ENCODE results near the gene ITPR2.
"Not testable (repeated sequence)": the region's sequence is repeated elsewhere in the genome, so short reads cannot be mapped to it uniquely, and the experiment has no call there.

ITPR2 gene

DNA sequence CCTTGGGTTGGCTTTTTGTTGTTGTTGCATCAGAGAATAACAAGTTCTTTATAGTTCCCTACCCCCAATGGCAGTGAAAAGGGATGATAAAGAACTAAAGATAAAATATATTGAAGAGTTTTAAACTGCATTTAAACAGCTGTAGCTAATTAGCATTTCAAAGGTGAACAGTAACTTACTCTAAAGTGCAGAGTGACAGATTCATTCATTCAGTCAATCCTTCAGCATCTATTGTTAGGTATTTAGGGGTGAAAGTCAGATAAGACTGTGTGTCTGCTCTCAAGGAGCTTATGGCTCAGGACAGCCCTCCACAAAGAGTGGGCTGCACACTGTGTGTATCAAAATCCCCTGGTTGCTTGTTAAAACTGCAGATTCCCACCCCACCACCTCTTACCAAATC is 491.5 kb downstream of the ITPR2 start:
- DNase-seq (ENCODE audit: low read depth in 2 of 2) = no peak

DNA sequence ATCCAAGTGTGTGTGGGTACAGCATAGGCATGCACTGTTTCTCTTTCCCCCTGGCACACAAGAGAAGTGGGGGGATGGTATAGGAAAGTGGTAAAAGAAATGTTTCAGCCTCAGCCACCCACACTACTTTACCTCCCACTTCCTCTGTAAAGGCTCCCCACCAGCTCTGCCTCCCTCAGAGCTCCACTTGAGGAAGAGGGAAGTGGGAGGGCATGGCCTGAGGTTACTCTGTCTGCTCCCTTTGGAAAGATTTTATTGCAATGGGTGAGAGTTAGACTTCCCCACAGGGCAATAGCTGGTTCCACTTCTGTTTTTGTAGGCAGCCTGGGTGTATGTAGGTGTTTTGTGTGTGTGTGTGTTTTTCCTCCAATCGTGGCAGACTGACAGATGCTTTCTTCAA is 492.3 kb downstream of the ITPR2 start:
- DNase-seq (ENCODE audit: low read depth in 2 of 2) = no peak

DNA sequence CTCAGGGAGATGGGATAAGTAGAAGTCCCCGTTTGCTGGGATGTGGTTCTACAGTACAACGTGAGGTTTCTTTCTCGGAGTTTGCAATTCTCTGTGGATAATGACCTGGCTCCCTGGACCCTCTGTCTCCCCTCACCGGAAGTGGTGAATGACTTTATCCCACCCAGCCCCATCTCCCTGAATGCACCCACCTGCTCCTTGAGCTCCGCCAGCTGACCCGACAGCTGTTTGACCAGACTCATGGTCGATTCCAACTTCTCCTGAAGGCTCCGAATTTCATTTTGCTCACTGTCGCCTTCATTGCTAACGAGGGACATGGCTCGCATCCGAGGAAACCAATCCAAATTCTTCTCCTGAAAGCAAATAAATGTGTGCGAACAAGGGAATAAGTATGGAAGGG is 493.0 kb downstream of the ITPR2 start:
- DNase-seq (ENCODE audit: low read depth in 2 of 2) = no peak

DNA sequence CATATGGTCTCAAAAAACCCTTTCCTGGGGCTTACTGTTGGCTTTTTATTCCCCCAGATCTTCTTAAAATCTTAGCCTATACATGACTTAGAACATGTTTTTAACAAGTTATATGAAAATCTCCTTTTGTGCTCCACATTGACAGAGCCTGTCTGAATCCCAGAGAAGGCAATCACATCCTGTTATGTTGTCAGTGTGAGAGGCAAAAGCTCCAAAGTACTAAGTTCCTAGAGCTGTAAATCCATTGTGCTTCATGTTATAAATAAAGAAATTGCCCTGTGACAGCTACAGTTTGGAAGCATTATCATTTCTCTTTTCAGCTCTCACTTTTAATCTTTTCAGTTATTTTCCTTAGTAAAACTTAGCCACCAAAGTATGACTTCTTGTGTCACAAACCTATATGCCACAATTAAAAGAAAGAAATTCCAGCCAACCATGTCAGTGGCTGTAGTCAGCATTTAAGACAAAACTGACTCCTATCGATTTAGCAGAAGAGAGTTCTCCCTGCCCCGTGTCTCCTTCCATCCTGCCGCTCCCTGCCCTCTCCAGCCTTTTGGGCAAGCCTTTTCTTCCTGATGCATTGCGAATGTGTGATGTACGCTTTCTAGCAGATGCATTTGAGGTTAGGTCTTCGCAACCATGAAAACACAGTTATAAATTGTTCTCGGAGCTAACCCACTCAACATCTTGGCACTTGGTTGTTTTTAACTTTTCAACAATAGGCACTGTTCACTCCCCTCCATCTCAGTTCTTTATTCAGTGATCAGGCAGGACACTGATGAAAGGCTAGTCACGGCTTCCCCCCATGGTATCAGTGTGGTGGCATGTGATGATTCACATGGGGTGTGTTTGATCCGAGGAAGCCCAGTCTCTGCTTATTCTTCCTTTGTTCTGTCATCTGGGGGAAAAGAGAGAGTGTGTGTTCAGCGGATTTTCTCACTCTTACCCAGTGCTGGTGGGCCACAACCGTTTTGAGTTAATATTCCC is 494.1 kb downstream of the ITPR2 start:
- no peak for DNase-seq (ENCODE audit: low read depth in 2 of 2)

DNA sequence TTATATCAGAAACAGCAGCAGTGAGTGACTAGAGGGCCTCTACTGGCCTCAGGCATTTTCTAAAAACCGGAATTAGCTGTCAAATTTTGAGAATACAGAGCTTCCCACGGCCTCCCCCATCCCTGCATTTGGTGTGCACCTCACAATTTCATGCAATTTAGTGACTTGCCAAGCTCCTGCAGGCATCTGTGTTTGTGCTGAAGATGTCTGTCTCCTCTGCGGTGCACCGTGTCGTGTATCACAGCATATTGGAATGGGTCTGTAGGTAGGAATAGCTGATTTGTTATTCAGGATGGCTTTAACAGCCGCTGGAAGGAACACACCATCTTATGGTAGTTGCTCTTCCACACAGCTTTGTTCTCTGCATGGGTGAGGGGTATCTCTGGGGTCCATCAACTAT is 497.3 kb downstream of the ITPR2 start:
- DNase-seq (ENCODE audit: low read depth in 2 of 2) = no peak

DNA sequence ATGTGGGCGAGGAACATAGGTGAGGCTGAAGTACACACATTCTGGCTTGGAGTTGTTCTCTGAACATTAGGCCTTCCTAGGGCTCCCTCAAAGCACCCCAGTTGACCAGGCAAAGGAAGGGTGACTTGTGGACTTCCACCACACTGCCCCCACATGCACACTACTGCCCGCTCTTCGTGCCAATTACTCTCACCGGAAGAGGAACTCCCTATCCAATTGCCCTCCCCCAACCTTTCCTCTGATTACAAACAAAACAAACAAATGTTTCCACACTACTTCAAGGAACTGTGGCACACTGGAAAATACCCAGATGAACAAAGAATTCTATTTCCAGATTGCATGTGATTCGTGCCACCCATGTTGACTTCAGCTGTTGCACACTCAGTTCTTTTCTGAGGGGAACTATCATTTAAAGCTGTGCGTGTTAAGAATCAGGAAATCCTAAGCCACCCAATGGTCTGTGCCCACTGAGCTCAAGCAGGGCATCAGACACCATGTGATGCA is 498.3 kb downstream of the ITPR2 start:
- no peak for DNase-seq (ENCODE audit: low read depth in 2 of 2)

DNA sequence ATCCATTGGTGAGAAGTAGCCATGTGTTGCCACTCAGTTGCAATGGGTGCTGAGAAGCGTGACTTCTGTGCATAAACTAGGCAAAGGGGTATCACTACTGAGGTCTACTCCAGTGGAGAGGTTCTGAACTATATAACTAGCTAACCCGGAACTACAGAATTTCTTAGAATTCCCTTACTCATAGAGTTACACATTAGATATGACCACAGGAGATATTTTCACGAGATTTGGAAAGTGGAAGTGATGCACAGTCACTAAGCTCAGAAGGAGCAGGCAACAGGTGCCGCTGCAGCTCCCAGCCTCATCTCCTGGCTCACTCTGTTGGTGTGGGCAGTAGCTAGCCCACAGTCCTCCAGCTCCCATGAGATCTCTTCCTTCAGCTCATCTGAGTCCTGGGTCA is 501.0 kb downstream of the ITPR2 start:
- DNase-seq (ENCODE audit: low read depth in 2 of 2) = no peak

DNA sequence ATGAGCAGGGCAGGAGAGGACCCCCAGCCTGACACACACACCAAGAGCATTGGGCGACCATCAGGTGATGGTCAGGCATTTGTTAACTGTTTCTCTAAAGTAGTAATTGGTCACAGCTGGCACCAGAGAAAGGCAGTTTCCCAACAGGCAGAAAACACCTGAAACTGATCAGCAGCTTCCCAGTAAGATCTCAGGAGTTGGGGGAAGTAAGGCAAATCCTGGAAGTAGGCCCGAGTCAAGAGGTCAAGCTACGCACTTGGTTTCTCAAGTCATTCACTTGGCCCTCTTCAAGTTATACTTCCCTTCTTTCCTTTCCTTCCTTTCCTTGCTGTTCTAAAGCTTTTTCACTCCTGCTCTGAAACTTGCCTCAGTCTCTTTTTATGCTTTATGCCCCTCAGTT is 501.9 kb downstream of the ITPR2 start:
- DNase-seq (ENCODE audit: low read depth in 2 of 2) = no peak

DNA sequence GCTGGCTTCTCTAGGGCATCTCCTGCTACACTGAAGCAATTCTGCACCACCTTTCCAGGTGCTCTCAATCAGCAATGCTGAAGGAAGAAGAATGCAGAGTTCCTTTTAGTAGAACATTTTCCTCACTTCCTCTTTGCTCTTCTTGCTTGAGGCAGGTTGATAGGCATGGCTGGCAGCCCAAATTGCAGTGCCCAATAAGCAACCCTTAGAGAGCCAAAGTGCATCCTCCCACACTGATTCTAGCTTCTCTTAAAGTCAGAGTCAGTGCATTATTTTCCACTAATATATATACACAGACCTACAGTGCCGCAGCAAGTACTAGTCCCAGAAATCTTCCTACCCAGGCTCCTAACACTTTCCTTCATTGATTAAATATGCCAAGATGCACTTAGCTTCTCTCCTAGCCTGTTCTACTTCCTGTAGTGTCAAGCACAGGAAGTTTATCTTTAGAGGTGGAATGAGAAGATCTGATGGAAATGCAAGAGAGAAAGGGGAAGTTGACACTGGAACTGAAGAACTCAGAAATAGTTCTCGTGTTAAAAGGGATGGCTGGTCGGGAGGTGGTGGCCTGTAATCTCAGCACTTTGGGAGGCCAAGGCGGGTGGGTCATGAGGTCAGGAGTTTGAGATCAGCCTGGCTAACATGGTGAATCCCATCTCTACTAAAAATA is 504.9 kb downstream of the ITPR2 start:
- DNase-seq (ENCODE audit: low read depth in 2 of 2) = no peak

DNA sequence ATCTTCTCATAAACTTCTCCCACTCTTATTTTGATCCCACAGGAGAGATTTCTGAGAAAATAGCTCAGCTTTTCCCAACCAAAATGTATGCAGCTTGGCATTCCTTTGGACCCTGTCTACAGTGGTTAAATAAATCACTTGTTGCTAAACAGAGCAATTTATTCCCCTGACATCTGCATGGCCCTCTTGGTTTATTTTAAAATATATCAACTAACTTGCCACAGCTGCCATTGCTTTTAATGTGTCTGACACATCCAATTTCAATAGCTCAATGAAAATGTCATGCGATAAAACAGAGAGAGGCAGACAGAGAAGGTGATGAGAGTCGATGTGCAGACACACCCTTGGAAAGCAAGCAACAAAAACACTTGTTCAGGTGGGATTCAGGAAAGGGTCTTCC is 509.3 kb downstream of the ITPR2 start:
- DNase-seq (ENCODE audit: low read depth in 2 of 2) = no peak

DNA sequence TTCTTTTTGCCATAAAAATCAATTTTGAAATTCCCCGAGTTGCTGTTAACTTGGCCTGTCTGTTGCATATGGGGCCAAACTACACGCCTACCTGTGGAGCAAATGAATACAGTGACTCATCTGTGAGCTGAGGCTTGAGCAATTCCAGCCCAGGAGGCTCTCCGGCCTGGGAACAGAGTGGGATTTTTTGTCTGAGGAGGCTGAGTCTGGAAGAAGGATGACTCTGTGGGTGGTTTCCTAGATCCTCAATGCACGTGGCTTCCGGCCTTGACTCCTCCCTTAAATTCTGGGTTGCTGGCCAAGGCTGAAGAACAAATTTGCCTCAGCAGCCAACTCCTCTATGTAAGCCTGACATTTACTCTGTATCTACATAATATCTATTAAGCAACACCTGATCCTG is 513.5 kb downstream of the ITPR2 start:
- no peak for DNase-seq (ENCODE audit: low read depth in 2 of 2)

DNA sequence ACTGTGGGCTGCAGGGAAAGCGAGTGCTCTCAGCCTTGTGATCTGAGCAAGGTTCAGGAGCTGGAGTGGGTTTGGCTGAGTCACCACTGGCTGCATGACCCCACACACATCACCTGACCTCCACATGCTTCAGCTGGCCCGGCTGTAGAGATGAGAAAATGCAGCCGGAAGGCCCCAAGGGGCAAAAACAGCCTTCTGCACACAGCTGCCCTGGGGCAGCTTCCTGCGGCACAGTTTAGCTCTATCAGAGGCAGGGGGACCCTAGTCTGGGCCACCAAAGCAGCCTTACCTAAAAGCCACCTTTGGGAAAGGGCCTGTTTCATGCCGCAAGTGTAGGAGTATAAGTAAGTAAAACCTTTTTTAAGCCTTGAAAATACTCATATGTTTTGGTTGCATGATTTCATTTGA is 514.3 kb downstream of the ITPR2 start:
- DNase-seq (ENCODE audit: low read depth in 2 of 2) = no peak

DNA sequence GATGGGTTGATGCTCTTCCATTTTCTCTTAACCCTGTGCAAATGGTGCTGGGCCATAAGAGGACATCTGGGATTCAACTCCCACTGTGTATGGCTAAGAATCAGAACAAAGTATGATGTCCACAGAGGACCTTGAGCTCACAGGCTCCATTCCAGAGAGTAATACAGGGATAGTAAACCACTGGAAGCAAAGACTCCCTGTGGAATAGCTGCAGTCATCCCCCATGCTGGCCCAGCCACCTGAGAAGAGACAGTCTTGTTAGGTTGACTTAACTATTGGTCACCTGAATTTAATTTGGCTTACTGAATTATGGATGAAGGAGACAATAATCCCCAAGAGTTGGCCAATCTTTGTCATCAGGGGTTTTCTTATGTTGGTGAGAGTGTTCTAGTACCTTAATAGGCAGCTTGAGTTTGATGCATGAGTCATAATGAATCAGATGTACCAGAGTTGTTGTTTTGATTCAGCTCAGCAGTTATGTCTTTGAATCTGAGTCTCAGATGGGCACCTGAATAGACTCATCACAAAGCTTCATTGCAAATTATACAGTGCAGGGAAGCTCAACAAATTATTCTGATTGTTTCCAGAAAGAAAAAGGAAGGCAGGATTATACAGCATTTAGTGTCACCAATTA is 514.9 kb downstream of the ITPR2 start:
- DNase-seq (ENCODE audit: low read depth in 2 of 2) = no peak

DNA sequence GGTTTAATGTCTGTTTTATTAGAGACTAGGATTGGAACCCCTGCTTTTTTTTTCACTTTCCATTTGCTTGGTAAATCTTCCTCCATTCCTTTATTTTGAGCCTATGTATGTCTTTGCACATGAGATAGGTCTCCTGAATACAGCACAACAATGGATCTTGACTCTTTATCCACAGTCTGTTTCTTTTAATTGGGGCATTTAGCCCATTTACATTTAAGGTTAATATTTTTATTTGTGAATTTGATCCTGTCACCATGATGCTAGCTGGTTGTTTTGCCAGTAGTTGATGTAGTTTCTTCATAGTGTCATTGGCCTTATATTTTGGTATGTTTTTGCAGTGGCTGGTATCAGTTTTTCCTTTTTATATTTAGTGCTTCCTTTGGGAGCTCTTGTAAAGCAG is 518.9 kb downstream of the ITPR2 start:
- not testable (repeated sequence) for DNase-seq (ENCODE audit: low read depth in 2 of 2)

DNA sequence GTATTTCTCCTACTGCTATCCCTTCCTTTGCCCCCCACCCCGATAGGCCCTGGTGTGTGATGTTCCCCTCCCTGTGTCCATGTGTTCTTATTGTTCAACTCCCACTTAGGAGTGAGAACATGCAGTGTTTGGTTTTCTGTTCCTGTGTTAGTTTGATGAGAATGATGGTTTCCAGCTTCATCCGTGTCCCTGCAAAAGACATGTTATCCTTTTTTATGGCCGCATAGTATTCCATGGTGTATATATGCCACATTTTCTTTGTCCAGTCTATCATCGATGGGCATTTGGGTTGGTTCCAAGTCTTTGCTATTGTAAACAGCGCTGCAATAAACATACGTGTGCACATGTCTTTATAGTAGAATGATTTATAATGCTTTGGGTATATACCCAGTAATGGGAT is 522.5 kb downstream of the ITPR2 start:
- DNase-seq (ENCODE audit: low read depth in 2 of 2) = not testable (repeated sequence)

DNA sequence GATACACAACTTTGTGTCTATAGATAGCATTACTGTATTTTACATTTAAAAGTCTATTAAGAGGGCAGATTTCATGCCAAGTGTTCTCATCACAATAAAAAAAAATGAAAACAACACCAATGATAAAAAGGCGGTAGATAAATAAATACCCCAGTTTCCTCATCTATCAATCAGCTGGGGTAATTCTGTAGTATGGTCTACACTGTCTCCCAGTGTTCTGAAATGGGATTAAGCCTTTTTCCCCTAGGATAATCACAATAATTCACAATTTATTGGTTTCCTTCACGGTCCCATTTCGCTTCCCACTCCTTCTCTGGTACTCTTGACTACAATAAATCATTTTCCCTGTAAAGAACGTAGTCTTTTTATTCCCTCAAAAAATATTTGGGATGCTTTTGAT is 523.4 kb downstream of the ITPR2 start:
- no peak for DNase-seq (ENCODE audit: low read depth in 2 of 2)

DNA sequence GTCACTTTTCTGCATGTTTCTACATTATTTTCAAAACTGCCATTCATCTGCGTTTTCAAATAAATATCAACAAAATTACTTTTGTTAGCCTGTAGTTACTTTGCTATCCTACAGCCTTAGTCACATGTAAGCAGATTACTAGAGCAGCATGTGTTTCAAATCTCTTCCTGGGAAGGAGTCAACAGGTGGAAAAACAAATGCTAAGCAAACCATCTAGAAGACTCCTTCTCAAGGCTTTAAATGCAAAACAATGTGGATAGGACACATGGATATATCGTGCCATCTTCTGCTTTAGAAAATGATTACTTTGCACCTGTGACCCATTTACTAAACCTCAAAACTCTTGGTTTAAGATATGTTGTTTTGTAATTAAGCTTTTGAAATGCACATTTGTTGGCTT is 528.7 kb downstream of the ITPR2 start:
- no peak for DNase-seq (ENCODE audit: low read depth in 2 of 2)

DNA sequence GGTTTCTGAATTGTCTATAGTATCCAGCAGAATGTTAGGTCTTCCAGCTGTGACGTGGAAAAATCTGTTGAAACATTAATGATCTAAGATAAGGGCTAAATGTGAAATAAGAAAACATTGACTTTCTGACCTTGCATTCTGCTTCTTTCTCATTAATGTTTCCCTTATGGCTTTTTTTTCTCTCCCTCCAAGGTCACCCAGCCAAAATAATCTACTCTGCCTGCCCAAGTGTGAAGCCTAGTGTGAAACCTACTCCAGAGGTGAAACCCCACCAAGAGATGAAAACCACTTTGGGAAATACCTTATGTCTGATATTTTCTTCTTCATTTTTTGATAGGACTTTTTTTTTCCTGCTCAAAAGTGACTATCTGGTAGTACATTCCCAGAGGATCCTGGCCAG is 529.6 kb downstream of the ITPR2 start:
- DNase-seq (ENCODE audit: low read depth in 2 of 2) = no peak

DNA sequence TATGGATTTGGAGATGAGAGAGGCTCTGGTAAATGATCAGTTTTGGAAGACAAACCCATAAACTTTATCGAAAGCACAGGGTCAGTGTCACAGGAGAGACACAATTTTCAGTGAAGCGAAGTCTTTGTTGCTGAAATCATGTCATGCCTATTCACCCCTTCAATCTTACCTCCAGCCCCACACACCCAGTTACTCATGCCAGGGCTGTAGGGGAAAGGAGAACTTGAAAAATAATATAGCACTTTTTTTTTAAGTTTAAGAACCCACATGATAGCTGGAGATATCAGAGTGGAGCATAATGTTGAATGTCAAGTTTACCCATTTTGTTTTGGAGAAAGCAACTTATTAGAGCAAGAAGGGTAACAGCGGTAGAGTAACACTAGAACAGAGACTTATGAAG is 530.2 kb downstream of the ITPR2 start:
- no peak for DNase-seq (ENCODE audit: low read depth in 2 of 2)

DNA sequence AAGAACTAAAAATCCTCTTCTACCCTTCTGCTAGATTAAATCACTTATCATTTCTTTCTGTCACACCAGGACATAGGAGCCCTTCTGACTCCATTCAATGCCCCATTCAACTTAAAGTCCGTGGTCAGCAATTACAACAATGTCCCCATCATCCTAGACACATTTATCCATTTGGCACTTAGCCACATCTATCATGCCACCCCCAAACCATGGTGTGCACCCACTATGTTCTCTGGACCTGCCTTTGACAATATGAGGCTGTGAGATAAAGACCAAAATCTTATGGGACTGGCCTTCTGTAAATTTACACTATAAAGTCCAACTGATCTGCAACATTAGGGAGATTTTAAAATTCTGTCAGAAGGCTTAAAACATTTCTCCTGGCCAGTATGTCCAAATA is 533.2 kb downstream of the ITPR2 start:
- DNase-seq (ENCODE audit: low read depth in 2 of 2) = no peak

DNA sequence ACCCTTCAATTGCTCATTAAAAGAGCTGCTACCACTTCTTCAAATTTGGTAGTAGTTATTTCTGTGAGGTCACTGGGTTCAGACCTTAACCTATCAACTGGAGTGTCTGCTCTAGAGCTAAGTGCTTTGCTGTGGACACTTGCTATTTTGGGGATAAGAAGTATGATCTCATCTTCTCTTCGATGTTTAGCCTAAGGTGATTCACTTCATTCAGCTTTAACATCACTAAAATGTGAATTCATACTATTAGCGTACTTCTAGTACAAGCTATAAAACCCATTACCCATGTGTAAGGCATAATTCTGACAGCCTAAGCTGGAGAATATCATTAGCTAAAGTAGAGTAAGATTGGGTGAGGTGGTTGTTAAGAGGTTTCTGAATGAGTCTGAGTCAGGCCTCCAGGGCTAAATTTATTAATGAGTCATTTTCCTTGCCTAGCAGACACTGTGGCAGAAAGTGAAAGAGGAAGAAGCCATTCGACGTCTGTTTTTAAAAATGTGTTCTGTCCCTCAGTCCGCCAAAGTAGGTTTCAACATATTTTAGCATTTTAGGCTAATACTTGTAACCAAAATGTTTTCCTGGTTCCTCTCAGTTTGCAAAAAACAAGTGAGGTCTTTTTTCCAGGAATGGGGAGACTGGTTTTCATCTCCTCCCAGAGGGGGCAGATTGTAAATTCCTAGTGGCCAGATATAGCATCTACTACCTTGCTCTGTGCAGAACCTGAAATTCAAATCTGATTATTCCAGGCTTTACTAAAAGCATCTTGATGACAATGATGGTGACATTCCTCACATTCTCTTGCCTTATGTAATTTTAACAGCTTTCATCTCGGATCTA is 534.0 kb downstream of the ITPR2 start:
- DNase-seq (ENCODE audit: low read depth in 2 of 2) = no peak

All from stimulated activated CD8-positive, alpha-beta memory T cell treated with anti-CD3 and anti-CD28 coated beads, Interleukin-2, amount 100 ng/mL, for 48 hours (primary cell).